ENCODE results near the gene SIL1. TPM values are rescaled to one million over a fixed set of nuclear protein-coding genes. Genes with fewer than 3 reads are reported as not detected.

Gene SIL1
- total RNA-seq, 2 donors from 2014 or later: 31.6 to 64.4 TPM

DNA sequence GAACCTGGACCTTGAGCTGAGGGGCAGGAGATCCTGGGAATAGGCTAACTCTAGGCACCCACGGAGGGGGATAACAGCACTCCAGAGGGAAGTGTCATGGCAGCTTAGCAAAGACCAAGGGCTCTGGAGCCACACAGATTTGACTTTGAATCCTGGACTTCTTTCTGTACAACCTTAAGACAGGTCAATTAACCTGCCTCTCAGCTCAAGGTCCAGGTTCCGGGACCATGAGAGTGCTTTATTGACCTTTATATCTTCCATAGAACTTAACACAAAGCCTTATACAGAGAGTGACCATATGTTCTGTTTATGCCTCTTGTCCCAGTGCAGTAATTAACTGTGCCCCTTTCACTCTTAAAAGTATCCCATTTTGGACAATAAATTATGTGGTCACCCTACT is 232.5 kb downstream of the SIL1 start:
- H3K36me3 ChIP-seq: no peaks in the 10 kb centered on the region
- TF ChIP-seq, protein P1, sequence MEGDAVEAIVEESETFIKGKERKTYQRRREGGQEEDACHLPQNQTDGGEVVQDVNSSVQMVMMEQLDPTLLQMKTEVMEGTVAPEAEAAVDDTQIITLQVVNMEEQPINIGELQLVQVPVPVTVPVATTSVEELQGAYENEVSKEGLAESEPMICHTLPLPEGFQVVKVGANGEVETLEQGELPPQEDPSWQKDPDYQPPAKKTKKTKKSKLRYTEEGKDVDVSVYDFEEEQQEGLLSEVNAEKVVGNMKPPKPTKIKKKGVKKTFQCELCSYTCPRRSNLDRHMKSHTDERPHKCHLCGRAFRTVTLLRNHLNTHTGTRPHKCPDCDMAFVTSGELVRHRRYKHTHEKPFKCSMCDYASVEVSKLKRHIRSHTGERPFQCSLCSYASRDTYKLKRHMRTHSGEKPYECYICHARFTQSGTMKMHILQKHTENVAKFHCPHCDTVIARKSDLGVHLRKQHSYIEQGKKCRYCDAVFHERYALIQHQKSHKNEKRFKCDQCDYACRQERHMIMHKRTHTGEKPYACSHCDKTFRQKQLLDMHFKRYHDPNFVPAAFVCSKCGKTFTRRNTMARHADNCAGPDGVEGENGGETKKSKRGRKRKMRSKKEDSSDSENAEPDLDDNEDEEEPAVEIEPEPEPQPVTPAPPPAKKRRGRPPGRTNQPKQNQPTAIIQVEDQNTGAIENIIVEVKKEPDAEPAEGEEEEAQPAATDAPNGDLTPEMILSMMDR (IDR thresholded peaks at IDR 0.05): no peak
- DNase-seq: no peak
- intact Hi-C loops (cut with DNase I): no loop called here
- no peaks in the 10 kb centered on the region for H3K9me3 ChIP-seq
- no peak overlapping the region for H3K27ac ChIP-seq
- H3K4me3 ChIP-seq: no peak overlapping the region
- H3K4me1 ChIP-seq: no peaks in the 10 kb centered on the region
- H3K27me3 ChIP-seq: no peaks in the 10 kb centered on the region
- H3K9ac ChIP-seq (ENCODE audit: low read depth in 2 of 2, low read length in 2 of 2): no peak overlapping the region

DNA sequence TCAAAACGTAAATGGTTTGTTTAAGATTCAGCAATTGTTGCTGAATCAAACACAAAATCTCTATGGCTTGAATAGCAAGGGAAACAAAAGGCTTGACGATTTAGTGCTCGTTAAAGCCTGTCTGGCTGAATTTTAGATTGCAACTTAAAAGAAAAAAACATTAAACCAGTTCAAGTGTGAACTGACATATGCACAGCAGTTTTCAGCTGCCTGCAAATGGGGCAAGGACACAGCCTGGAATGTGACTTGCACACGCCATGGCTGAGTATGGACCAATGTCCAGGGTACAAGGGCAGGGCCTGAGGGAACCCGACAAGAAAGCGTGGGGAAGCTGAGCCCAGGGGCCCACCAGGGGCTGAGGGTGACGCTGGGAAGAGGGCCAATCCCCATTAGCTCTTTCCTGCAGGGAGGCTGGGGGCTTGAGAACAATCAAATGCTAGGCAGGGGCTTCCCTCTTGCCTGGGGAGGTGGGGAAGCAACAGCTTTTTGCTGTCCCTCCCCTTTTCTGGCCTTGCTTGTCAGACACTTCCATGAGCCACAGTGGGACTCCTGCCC is 233.4 kb downstream of the SIL1 start:
- TF ChIP-seq, protein P1 (IDR thresholded peaks at IDR 0.05): no peak
- no peak for DNase-seq
- Histone ChIP-seq H3K4me1 (no peaks in the 10 kb centered on the region), H3K36me3 (no peaks in the 10 kb centered on the region), H3K27ac (no peak overlapping the region), H3K9ac (ENCODE audit: low read depth in 2 of 2, low read length in 2 of 2) (no peak overlapping the region), H3K27me3 (no peaks in the 10 kb centered on the region), H3K4me3 (no peak overlapping the region), H3K9me3 (no peaks in the 10 kb centered on the region)
- intact Hi-C loops (cut with DNase I): no loop called here

DNA sequence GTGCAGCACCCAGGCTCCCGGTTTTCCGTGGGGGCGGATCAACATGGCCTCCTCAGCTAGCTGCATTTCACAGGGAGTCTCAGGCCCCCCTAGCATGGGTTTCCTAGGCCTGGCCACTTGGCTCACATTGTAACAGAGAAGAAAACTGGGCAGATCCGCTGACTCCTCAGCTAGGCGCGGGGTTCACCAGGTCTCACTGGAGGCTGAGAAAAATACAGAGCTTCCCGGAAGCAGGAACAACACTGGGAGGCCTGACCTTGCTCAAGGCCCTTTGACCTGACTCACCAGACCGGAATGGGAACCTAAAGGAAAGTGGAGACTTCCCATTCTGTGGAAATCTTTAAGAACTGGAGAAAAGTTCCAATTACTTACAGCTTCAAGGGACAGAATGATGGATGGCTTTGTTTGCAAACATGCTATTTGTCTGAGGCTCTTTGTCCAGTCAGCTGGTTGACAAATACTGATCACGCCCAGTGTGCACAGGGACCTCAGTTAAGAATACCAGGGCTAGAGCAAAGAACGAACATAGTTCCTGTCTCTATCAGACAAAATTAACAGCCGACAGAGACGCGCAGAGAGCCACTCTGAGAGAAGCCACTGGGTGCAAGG is 234.3 kb downstream of the SIL1 start:
- no peaks in the 10 kb centered on the region for H3K9me3 ChIP-seq
- H3K27me3 ChIP-seq: no peaks in the 10 kb centered on the region
- no peak overlapping the region for H3K4me3 ChIP-seq
- DNase-seq: no peak
- intact Hi-C loops (cut with DNase I): no loop called here
- TF ChIP-seq, protein P1 (IDR thresholded peaks at IDR 0.05): no peak
- no peaks in the 10 kb centered on the region for H3K36me3 ChIP-seq
- H3K4me1 ChIP-seq: no peaks in the 10 kb centered on the region
- no peak overlapping the region for H3K27ac ChIP-seq
- H3K9ac ChIP-seq (ENCODE audit: low read depth in 2 of 2, low read length in 2 of 2): no peak overlapping the region

DNA sequence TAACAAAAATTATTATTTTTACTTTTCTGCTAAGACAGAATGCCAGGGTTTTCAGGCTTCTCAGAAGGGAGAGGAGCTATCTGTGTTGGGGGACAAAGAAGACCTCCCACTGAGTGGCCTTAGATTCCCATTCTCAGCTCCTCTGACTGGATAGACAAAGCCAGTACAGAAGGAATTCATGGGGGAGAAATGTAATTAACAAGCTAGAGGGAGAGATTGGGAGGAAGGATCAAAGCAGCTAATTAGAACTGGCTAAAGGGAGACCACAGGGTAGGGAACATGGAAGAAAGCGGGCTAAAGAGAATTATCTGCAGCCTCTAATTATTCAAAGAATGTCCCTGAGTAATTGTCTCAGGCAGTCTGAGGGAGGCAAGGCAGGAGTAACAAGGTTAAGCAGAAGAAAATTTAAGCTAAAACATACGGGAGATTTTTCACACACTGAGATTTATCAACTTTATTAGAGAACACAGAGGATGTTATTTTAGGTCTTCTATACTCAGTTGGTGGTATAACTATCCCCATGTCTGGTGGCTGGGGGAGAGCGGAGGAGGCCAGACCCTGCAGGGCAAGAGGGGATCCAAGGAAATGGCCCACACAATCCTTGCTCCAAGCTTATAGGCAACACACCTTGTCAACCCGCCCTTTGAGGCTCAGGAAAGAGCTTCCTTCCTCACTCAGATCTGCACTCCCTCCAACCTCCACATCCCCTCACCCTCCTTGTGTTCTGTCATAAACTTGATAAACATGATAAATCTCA is 235.4 kb downstream of the SIL1 start:
- intact Hi-C loops (cut with DNase I): no loop called here

DNA sequence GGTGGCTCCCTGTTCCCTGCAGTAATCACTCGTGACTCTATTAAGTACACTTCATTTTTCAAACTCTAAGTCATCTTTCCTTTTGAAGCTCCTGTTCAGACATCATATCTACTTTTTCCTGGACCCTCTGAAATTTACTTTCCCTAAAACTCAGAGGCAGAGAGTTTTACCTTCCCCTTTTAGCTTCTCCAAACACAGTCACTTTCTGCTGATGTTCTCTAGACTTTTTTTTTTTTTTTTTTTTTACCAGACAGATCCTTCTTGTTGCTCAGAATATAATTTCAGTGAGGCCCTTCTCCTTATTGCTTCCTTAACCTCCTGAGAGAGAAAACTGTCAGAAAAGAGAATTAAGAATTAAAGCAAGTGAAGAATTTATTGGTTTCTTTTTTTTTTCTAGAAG is 236.4 kb downstream of the SIL1 start:
- DNase-seq: no peak
- Histone ChIP-seq H3K4me3 (no peak overlapping the region), H3K9me3 (no peaks in the 10 kb centered on the region), H3K4me1 (no peaks in the 10 kb centered on the region), H3K36me3 (no peaks in the 10 kb centered on the region), H3K27me3 (no peaks in the 10 kb centered on the region), H3K9ac (ENCODE audit: low read depth in 2 of 2, low read length in 2 of 2) (no peak overlapping the region), H3K27ac (no peak overlapping the region)
- TF ChIP-seq, protein P1 (IDR thresholded peaks at IDR 0.05): no peak
- intact Hi-C loops (cut with DNase I): no loop called here

More for the DNA sequence above, 235.4 kb downstream of the SIL1 start:
- Histone ChIP-seq H3K4me3 (no peak overlapping the region), H3K4me1 (no peaks in the 10 kb centered on the region), H3K36me3 (no peaks in the 10 kb centered on the region), H3K9me3 (no peaks in the 10 kb centered on the region), H3K27me3 (no peaks in the 10 kb centered on the region), H3K9ac (ENCODE audit: low read depth in 2 of 2, low read length in 2 of 2) (no peak overlapping the region), H3K27ac (no peak overlapping the region)
- no peak for DNase-seq
- TF ChIP-seq, protein P1 (IDR thresholded peaks at IDR 0.05): no peak

Data from colonic mucosa (tissue), 4 donors.